SK-N-SH treated with all-trans-retinoic acid at 6 μM for 48 hours (cell line): ENCODE data around the gene CPNE5.

Experiments
- ATAC-seq: fragments of 200-7000 bp; cut with Tn5 transposase; 3 replicates; pipeline ENCODE4 v1.9.1; 2020; ENCODE audit warnings: mild to moderate bottlenecking, moderate library complexity
- ARNTL ChIP-seq: fragments of 450-650 bp; formaldehyde crosslinking; IDR thresholded peaks from 2 replicates; pipeline ENCODE4 v1.5.0; 2020; ENCODE audit warnings: low read depth, mild to moderate bottlenecking, moderate library complexity, borderline replicate concordance
- BACH2 ChIP-seq: fragments of 250-450 bp; sonication (Bioruptor Pico); IDR thresholded peaks from 2 replicates; pipeline ENCODE4 v1.9.0; 2021; ENCODE audit warnings: mild to moderate bottlenecking, borderline replicate concordance
- CREB5 ChIP-seq: fragments of 250-450 bp; sonication (Bioruptor Pico); IDR thresholded peaks from 2 replicates; pipeline ENCODE4 v1.5.1; 2020; ENCODE audit warnings: low read depth, mild to moderate bottlenecking, moderate library complexity
- CSDC2 ChIP-seq: fragments of 250-450 bp; sonication (Bioruptor Pico); IDR thresholded peaks from 2 replicates; pipeline ENCODE4 v1.5.0; 2020; ENCODE audit warnings: mild to moderate bottlenecking, moderate library complexity
- CSRNP3 ChIP-seq: fragments of 250-450 bp; sonication (Bioruptor Pico); IDR thresholded peaks from 2 replicates; pipeline ENCODE4 v1.5.1; 2021; ENCODE audit warnings: mild to moderate bottlenecking, moderate library complexity
- ESRRG ChIP-seq: fragments of 250-450 bp; sonication (Bioruptor Pico); IDR thresholded peaks from 2 replicates; pipeline ENCODE4 v1.6.1; 2021; ENCODE audit warnings: mild to moderate bottlenecking
- GLIS3 ChIP-seq: fragments of 250-450 bp; sonication (Bioruptor Pico); IDR thresholded peaks from 2 replicates; pipeline ENCODE4 v1.5.0; 2020; ENCODE audit warnings: mild to moderate bottlenecking, moderate library complexity
- ISL1 ChIP-seq: fragments of 250-450 bp; sonication (Bioruptor Pico); IDR thresholded peaks from 2 replicates; pipeline ENCODE4 v2.1.2; 2022; ENCODE audit warnings: mild to moderate bottlenecking, moderate library complexity
- PATZ1 ChIP-seq: fragments of 250-450 bp; sonication (Bioruptor Pico); IDR thresholded peaks from 2 replicates; pipeline ENCODE4 v1.8.0; 2020; ENCODE audit warnings: mild to moderate bottlenecking, moderate library complexity, borderline replicate concordance
- POU6F1 ChIP-seq: fragments of 250-450 bp; sonication (Bioruptor Pico); IDR thresholded peaks from 2 replicates; pipeline ENCODE4 v1.8.0; 2021; ENCODE audit warnings: low read depth, mild to moderate bottlenecking, moderate library complexity, borderline replicate concordance
- PPARA ChIP-seq: fragments of 250-450 bp; sonication (Bioruptor Pico); IDR thresholded peaks from 2 replicates; pipeline ENCODE4 v1.5.0; 2020; ENCODE audit warnings: mild to moderate bottlenecking, borderline replicate concordance
- RARB ChIP-seq: fragments of 250-450 bp; sonication (Bioruptor Pico); IDR thresholded peaks from 2 replicates; pipeline ENCODE4 v1.8.0; 2021; ENCODE audit warnings: mild to moderate bottlenecking, moderate library complexity
- SNAI2 ChIP-seq: fragments of 250-450 bp; sonication (Bioruptor Pico); IDR thresholded peaks from 2 replicates; pipeline ENCODE4 v1.5.0; 2020; ENCODE audit warnings: mild to moderate bottlenecking, moderate library complexity
- TOX ChIP-seq: fragments of 250-450 bp; sonication (Bioruptor Pico); IDR thresholded peaks from 2 replicates; pipeline ENCODE4 v1.8.0; 2021; ENCODE audit warnings: mild to moderate bottlenecking, moderate library complexity, borderline replicate concordance
- TSHZ2 ChIP-seq: fragments of 250-450 bp; sonication (Bioruptor Pico); IDR thresholded peaks from 2 replicates; pipeline ENCODE4 v1.5.0; 2020; ENCODE audit warnings: mild to moderate bottlenecking, moderate library complexity
- ZC3H10 ChIP-seq: fragments of 250-450 bp; sonication (Bioruptor Pico); IDR thresholded peaks from 2 replicates; pipeline ENCODE4 v1.5.1; 2021; ENCODE audit warnings: mild to moderate bottlenecking, moderate library complexity
- ZFP3 ChIP-seq: fragments of 250-450 bp; sonication (Bioruptor Pico); IDR thresholded peaks from 2 replicates; pipeline ENCODE4 v1.5.0; 2020; ENCODE audit warnings: mild to moderate bottlenecking, moderate library complexity
- ZFP30 ChIP-seq: fragments of 450-650 bp; formaldehyde crosslinking; IDR thresholded peaks from 2 replicates; pipeline ENCODE4 v1.5.0; 2022; ENCODE audit warnings: mild to moderate bottlenecking, moderate library complexity
- ZNF565 ChIP-seq: fragments of 450-650 bp; formaldehyde crosslinking; conservative IDR thresholded peaks from 2 replicates; pipeline ENCODE4 v1.5.0; 2020; ENCODE audit warnings: low read depth, mild to moderate bottlenecking, moderate library complexity
- ZNF70 ChIP-seq: fragments of 450-650 bp; formaldehyde crosslinking; IDR thresholded peaks from 2 replicates; pipeline ENCODE4 v1.5.0; 2020; ENCODE audit warnings: mild to moderate bottlenecking, moderate library complexity
- ZNF8 ChIP-seq: fragments of 450-650 bp; formaldehyde crosslinking; IDR thresholded peaks from 2 replicates; pipeline ENCODE4 v1.5.0; 2020; ENCODE audit warnings: mild to moderate bottlenecking, moderate library complexity

Gene CPNE5

GRCh38 chr6:36871686-36872085 lies 32.4 kb upstream of the CPNE5 start:
- no peak for ATAC-seq
- TF ChIP-seq ZNF70 (no peak), SNAI2 (CRISPR knock-in tag) (no peak), ARNTL (CRISPR knock-in tag) (no peak), ZFP3 (CRISPR knock-in tag) (no peak), ZNF8 (CRISPR knock-in tag) (no peak), GLIS3 (CRISPR knock-in tag) (no peak), CSDC2 (no peak), TOX (CRISPR knock-in tag) (no peak), CREB5 (CRISPR knock-in tag) (no peak), PPARA (no peak), ISL1 (CRISPR knock-in tag) (no peak), TSHZ2 (CRISPR knock-in tag) (no peak), CSRNP3 (CRISPR knock-in tag) (no peak), RARB (CRISPR knock-in tag) (no peak), ZNF565 (no peak), PATZ1 (CRISPR knock-in tag) (no peak), ZC3H10 (CRISPR knock-in tag) (no peak), BACH2 (no peak)
- TF ChIP-seq, all 23 proteins: peak for 0

- no peak for TF ChIP-seq ISL1 (CRISPR knock-in tag)
- ATAC-seq, result no peak
Observed at GRCh38 chr6:36867471-36868224, 28.4 kb upstream of the CPNE5 start.

GRCh38 chr6:36865835-36866234 lies 26.6 kb upstream of the CPNE5 start:
- no peak for TF ChIP-seq POU6F1 (CRISPR knock-in tag)
- TF ChIP-seq PPARA, result no peak
- TF ChIP-seq ESRRG, result no peak
- TF ChIP-seq TSHZ2 (CRISPR knock-in tag), result no peak
- no peak for TF ChIP-seq BACH2
- no peak for TF ChIP-seq ZFP30 (CRISPR knock-in tag)
- no peak for TF ChIP-seq ZC3H10 (CRISPR knock-in tag)
- no peak for ATAC-seq
